ENCODE data around the gene MYH8. TPM values are rescaled to one million over a fixed set of nuclear protein-coding genes. Genes with fewer than 3 reads are reported as not detected.

The MYH8 gene
- total RNA-seq, 1 donor from 2014 or later: not detected

DNA sequence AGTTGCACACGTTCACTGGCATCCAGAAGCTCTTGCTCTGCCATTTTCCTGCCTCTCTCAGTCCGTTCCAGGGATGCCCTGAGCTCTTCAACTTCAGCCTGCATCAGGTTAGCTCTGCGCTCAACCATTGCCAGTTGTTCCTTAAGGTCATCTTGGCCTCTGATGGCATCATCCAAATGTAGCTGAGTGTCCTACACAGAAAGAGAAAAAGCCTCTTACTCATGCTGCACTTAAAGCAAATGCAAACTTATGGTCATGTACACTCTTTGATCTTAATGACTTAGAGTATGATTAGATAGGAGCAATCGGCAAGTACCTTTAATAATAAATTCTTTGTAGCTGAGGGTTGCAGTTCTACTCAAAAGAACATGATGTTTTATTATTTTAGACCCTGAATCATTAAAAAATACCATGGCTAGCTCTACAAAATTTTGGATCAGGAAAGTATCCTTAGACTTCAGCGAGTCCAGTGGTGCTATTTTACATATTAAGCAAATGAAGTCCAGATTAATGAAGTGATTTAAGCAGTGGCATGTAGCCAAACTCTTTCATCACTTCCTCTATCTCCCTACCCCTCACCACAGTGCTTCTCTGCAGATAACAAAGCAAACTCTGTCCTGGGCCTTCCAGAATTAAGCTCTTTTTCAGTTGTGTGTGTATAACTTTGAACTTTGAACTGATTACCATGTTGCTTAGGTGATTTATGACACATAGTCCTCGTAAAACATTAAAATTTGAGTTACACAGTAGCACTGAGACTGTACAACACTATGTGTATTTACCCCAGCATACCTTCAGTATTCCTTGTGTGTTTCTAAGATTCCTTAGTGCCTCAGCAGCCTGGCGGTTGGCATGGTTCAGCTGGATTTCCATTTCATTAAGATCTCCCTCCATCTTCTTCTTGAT is 25.5 kb upstream of the MYH8 start:
- TF ChIP-seq CTCF (conservative IDR thresholded peaks at IDR 0.05; ENCODE audit: low read depth, low read length): no peak
- no peak for DNase-seq (ENCODE audit: low read depth)
- H3K4me3 ChIP-seq (ENCODE audit: low read depth, low read length): no peak overlapping the region

DNA sequence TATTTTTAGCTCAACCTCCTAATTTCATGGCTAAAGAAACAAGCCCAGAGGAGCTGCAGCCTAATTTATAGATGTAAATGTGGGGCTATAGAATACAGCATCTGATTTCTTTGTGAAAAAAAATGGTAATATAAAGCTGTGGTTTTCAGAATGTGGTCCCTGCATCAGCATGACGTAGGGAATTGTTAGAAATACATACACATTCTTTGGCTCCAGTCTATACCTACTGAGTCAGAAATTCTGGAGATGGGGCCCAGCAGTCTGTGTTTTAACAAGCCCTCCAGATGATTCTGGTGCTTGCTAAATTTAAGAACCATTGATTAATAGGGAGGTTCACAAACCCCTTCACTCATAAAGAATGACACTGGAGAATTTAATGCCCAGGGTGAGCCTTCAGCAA is 18.1 kb upstream of the MYH8 start:
- no peak for DNase-seq (ENCODE audit: low read depth)
- no peak for TF ChIP-seq CTCF (conservative IDR thresholded peaks at IDR 0.05; ENCODE audit: low read depth, low read length)
- no peak overlapping the region for H3K4me3 ChIP-seq (ENCODE audit: low read depth, low read length)

- TF ChIP-seq CTCF (conservative IDR thresholded peaks at IDR 0.05; ENCODE audit: low read depth, low read length): no peak
- no peak overlapping the region for H3K4me3 ChIP-seq (ENCODE audit: low read depth, low read length)
- DNase-seq (ENCODE audit: low read depth): no peak
Observed at GRCh38 chr17:10435096-10435495, 13.3 kb upstream of the MYH8 start.

DNA sequence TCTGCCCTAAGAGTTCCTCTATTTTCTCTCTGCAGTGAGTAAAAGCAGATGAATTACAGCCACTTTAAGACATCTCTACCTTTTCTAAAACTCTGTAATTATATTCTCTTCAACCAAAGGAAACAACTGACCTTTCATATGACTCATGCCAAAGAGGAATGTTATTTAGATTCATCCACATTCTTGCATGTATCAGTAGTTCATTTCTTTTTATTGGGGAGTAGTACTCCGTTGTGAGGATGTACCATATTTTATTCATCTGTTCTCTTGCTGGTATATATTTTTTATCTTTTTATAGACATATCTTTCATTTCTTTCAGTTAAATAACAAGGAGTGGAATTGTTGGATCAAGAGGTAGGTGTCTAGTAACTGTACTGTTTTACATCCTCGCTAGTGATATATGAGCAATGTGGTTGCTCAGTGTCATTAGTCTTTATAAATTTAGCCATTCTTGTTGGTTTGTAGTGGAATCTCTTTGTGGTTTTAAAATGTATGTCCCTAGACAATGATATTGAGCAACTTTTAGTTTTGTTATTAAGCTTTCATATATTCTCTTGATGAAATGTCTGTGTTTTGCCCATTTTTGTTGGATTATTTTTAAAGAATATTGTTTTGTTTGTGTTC is 7.8 kb upstream of the MYH8 start:
- no peak for DNase-seq (ENCODE audit: low read depth)
- no peak overlapping the region for H3K4me3 ChIP-seq (ENCODE audit: low read depth, low read length)
- no peak for TF ChIP-seq CTCF (conservative IDR thresholded peaks at IDR 0.05; ENCODE audit: low read depth, low read length)

DNA sequence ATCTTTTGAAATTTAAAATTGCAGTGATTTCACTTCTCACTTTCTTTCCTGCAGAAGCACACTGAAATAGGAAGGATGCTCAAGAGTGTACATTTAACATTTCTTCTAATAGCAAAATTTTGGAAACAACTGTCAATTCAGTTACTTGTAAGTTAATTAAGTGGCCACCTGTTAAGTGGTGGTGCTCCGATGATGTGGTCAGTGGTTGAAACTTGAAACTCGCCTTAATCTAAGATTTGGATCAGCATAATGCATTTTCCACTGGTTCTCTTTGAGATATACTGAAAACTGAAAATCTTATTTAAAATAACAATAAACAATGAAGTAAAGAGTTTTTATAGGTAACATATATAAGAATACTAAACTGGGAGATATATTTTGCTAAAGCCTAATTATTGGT is 7.0 kb upstream of the MYH8 start:
- no peak for DNase-seq (ENCODE audit: low read depth)
- TF ChIP-seq CTCF (conservative IDR thresholded peaks at IDR 0.05; ENCODE audit: low read depth, low read length): no peak

DNA sequence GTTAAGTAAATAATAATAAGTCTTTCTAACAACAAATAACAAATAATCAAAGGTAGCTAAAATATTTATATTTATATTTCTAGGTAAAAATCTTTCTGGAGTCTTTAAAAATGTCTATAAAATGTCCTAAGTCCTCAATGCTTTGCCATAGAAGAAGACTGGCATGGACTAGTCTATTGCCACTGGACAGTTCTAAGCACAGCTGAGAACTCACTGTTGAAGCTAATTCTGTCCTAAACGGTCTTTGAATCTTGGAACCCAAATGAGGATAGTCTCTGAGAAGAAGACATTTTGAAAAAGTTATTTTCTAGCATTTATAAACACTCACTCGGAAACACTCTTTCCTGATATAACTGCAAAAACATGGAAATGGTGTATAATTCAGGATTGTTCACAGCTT is 539 bp downstream of the MYH8 start:
- no peak for TF ChIP-seq CTCF (conservative IDR thresholded peaks at IDR 0.05; ENCODE audit: low read depth, low read length)
- no peak for DNase-seq (ENCODE audit: low read depth)
- no peak overlapping the region for H3K4me3 ChIP-seq (ENCODE audit: low read depth, low read length)

More for the DNA sequence above, 7.0 kb upstream of the MYH8 start:
- no peak overlapping the region for H3K4me3 ChIP-seq (ENCODE audit: low read depth, low read length)
